Kasumi-1 (cell line): ENCODE measurements around the gene EDN3.

Experiments used
- DNase-seq, 2 experiments: peaks; one replicate each; lab custom pipeline; 2025; lab: John Stamatoyannopoulos, UW

The EDN3 gene

GRCh38 chr20:59300333-59301081, at the start of gene EDN3:
Gene EDN3 (plus strand): TSS chr20:59300611. CDS start chr20:59300813, 202 bp downstream.
- no peak for DNase-seq

DNA sequence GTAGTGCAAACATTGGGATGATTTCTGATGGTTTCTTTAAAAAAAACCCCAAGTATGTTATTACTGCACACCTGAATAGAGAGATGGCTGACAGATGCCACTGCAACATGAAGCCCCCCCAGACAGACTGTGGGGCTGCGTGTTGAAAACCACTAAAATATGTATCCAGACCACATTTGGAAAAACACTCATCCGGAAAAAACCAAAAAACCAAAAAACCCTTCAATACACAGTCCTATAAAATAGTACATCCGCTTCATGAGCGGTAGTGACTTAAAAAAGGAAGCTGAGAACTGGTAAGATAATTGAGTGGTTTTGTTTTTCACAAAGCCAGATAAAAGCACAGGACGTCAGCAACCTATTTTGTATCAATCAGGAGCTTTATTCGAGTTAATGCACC, 47.1 kb upstream of the EDN3 start:
- no peak for DNase-seq

GRCh38 chr20:59253779-59254319, 46.6 kb upstream of the EDN3 start:
- no peak for DNase-seq

DNA sequence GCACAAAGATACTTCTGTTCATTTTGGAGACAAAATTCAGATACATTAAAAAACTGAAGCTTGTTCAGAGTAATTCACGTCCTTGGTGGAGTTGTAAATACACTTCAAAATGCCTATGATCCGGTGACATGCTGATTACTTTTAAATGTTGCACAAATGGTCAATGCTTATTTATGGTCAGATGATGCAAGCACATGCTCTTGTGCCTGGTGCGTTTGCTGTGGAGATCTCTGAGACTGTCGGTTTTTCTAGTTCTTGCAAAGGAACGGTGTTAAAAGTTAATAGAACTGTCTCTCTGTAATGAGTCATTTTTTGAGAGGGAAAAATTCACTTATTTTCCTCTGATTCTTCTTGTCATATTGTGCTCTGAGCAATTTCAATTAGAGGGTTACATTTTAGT, 45.2 kb upstream of the EDN3 start:
- no peak for DNase-seq

GRCh38 chr20:59258221-59258621, 42.2 kb upstream of the EDN3 start:
- no peak for DNase-seq

- DNase-seq = no peak
Measured at GRCh38 chr20:59259946-59260345, 40.5 kb upstream of the EDN3 start.

DNA sequence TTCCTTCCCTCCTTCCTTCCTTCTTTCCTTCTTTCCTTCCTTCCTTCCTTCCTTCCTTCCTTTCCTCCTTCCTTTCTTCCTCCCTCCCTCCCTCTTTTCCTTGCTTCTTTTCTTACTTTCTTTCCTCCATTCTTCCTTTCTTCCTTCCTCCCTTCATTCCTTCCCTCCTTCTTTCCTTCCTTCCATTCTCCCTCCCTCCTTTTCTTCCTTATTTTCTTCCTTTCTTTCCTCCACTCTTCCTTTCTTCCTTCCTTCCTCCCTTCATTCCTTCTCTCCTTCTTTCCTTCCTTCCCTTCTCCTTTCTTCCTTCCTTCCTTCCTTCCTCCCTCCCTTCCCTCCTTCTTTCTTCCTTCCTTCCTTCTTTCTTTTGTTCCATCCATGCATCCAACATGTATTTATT, 35.1 kb upstream of the EDN3 start:
- DNase-seq = no peak

- no peak for DNase-seq
Measured at GRCh38 chr20:59268870-59269269, 31.5 kb upstream of the EDN3 start.

- DNase-seq = no peak
Measured at GRCh38 chr20:59269411-59270025, 30.9 kb upstream of the EDN3 start.

GRCh38 chr20:59270380-59270779, 30.0 kb upstream of the EDN3 start:
- DNase-seq = no peak

DNA sequence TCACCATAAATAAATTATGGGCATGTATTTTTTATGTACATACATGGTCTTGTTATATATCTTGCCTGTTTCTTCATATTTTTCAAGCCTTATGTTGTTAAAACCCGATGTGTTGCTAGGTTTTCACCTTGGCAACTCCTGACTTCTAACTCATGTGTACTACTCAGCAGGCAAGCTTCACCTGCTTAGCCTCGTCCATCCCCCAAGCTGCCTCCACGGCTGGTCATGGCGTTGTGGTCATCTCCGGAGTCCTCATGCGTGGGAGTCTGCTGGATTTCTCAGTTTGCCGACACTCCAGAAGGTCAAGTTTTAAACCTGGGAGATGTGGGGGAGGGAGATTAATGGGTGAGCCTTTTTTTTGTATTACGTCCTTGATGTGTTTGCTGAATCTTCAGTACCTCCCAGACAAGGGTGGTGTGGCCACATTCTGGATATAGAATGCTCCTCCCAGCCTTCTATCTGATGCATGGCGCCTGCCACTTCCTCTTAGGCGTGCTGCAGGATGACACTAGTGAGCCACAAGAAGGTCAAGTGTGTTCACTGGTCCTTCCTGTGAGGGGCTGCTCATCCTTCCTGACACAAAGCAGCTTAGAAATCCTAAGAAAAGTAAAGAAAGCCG, 26.6 kb upstream of the EDN3 start:
- DNase-seq = no peak

DNA sequence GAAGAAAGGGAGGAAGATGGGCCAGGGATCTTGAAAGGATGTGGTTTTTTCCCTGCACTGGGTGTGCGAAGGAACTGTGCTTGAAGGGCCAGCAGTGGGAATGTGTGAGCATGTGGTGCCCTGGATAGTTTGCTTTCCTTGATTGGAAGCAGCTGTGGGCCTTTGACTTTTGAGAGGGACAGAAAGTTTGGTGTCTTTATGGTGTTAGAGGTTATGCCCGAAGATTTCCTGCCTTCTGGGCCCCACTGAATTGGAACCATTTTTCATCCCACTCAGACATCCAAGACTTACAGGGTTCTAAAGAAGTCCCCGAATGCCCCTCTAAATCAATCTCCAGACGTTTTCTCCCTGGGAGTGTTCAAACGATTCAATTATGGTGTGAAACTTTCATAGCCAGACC, 23.5 kb upstream of the EDN3 start:
- no peak for DNase-seq

DNA sequence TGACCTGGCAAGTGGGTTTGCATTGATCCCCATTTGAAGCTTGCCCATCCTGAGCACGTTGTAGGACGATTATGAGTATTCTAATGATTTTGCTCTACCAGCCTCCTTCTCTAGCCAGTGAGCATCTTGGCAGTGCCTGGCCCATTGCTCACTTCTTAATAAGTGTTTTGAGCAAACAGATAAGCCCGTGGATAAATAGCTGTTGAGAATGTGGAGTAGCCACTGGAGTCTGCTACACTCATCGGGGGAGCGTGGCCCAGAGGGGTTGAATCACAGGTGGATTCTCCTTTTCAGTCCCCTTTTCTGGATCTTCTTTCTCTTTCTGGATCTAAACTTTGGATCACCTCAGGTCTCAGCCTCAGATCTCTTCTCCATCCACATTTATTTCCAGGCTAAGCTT, 15.9 kb upstream of the EDN3 start:
- DNase-seq = no peak

GRCh38 chr20:59289994-59290393, 10.4 kb upstream of the EDN3 start:
- no peak for DNase-seq

DNA sequence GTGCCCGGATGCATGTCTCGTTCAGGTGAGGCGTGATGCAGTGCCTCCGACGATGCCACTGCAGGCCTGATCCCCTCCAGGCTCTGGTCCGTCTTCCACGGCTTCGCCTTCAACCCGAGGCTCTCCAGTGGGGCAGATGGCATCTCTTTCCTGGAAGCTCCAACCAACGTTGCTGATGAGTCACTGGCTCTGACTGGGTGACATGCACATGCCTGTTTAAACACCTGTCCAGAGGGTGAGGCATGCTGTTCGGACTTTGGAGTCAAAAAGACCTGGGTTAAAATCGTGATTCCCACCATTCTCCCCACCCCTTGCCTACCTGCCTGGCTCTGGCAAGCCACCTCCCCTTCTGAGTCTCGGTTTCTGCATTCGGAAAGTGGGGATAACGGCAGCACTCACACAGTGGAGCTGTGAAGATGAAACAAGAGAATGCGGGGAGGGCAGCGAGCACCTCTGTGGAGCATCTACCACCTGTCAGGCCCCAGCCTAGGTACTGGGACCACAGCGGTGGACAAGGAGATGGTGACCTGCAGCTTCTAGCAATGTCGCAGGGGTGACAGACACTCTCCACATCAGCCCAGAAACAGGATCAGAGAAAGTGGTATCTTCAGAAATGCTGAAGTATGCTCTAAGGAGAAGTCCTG, 8.5 kb upstream of the EDN3 start:
- DNase-seq = no peak

DNA sequence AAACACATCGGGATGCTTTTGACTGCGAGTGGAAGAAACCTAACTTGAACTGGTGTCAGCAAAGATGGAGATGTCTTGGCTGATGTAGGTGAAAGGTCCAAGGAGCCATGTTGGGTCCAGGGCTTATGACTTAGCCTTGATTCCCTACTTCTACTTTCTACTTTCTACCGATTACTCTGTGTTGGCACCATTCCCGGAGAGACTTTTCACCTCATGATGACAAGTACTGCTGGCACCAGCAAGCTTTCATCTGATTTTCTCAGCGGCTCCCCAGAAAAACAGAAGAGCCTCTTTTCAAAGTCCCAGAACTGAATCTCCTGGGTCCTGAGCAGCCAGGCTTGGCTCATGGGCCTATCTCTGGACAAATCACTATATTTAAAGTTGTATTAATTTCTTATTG, 4.9 kb upstream of the EDN3 start:
- no peak for DNase-seq

- no peak for DNase-seq
Measured at GRCh38 chr20:59297686-59298085, 2.7 kb upstream of the EDN3 start.

DNA sequence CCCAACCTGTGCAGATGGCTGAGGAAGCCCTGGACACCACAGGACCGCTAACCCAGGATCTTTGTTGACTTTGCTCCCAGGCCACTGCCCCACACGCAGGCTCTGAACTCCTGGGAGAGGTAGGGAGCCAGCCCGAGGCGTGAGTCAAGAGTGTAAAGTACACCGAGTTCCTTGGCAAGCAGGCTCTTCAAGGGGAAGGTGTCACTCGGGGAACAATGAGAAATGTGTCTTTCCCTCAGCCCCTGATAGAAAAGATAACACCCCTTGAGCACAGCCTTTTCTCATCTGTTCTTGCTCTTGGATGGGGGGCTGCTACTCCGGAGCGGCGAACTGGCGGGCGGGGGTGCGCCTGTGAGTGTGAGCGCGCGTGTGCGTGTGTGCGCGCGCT, 472 bp upstream of the EDN3 start:
- no peak for DNase-seq

- no peak for DNase-seq
Measured at GRCh38 chr20:59301343-59302007, 1.1 kb downstream of the EDN3 start.

GRCh38 chr20:59305908-59306655, 5.7 kb downstream of the EDN3 start:
- DNase-seq = no peak

- no peak for DNase-seq
Measured at GRCh38 chr20:59307270-59307669, 6.9 kb downstream of the EDN3 start.
